ENCODE measurements around the gene DHRS13. TPM values are rescaled to one million over a fixed set of nuclear protein-coding genes. Genes with fewer than 3 reads are reported as not detected.
"Not testable (repeated sequence)": the region's sequence is repeated elsewhere in the genome, so short reads cannot be mapped to it uniquely, and the experiment has no call there.

DHRS13 gene
- total RNA-seq, 1 donor from 2014 or later = 11.8 TPM

- peaks cover 51% of the 10 kb centered on the region for H3K4me1 ChIP-seq
- no peak overlapping the region for H3K4me3 ChIP-seq
- peak overlapping the region; percentile 84 for H3K27ac ChIP-seq
- H3K9me3 ChIP-seq = no peaks in the 10 kb centered on the region
- intact Hi-C loops (cut with DNase I) = no loop called here
- no peaks in the 10 kb centered on the region for H3K27me3 ChIP-seq
- peaks cover 0 to 43% of the 10 kb centered on the region in 2 donors for H3K36me3 ChIP-seq
- no peak for DNase-seq (ENCODE audit: extremely low spot score in 2 of 2)
- TF ChIP-seq POLR2A (IDR thresholded peaks at IDR 0.05) (no peak), POLR2AphosphoS5 (IDR thresholded peaks at IDR 0.05; ENCODE audit: insufficient read depth in 1 of 2, low read depth in 1 of 2) (no peak), CTCF (IDR thresholded peaks at IDR 0.05) (no peak)
Measured at GRCh38 chr17:28906706-28907438, 4.0 kb upstream of the DHRS13 start.

GRCh38 chr17:28906276-28906675, 3.4 kb upstream of the DHRS13 start:
- H3K27me3 ChIP-seq = no peaks in the 10 kb centered on the region
- peaks cover 0 to 37% of the 10 kb centered on the region in 2 donors for H3K36me3 ChIP-seq
- intact Hi-C loops (cut with DNase I) = no loop called here
- TF ChIP-seq CTCF (IDR thresholded peaks at IDR 0.05) = no peak
- TF ChIP-seq POLR2A (IDR thresholded peaks at IDR 0.05) = no peak
- TF ChIP-seq POLR2AphosphoS5 (IDR thresholded peaks at IDR 0.05; ENCODE audit: insufficient read depth in 1 of 2, low read depth in 1 of 2) = no peak
- peaks cover 57% of the 10 kb centered on the region for H3K4me1 ChIP-seq
- DNase-seq (ENCODE audit: extremely low spot score in 2 of 2) = no peak
- no peak overlapping the region for H3K4me3 ChIP-seq
- H3K9me3 ChIP-seq = no peaks in the 10 kb centered on the region
- H3K27ac ChIP-seq = peak overlapping the region; percentile 84

GRCh38 chr17:28904800-28905199, 1.9 kb upstream of the DHRS13 start:
- Histone ChIP-seq H3K27me3 (no peaks in the 10 kb centered on the region), H3K4me1 (peaks cover 59% of the 10 kb centered on the region), H3K36me3 (peaks cover 0 to 23% of the 10 kb centered on the region in 2 donors), H3K9me3 (no peaks in the 10 kb centered on the region), H3K4me3 (no peak overlapping the region), H3K27ac (no peak overlapping the region)
- DNase-seq (ENCODE audit: extremely low spot score in 2 of 2) = no peak
- intact Hi-C loops (cut with DNase I) = no loop called here
- no peak for TF ChIP-seq CTCF (IDR thresholded peaks at IDR 0.05)
- no peak for TF ChIP-seq POLR2AphosphoS5 (IDR thresholded peaks at IDR 0.05; ENCODE audit: insufficient read depth in 1 of 2, low read depth in 1 of 2)
- no peak for TF ChIP-seq POLR2A (IDR thresholded peaks at IDR 0.05)

GRCh38 chr17:28903546-28903841, 615 bp upstream of the DHRS13 start:
- H3K9me3 ChIP-seq; DNase-seq (ENCODE audit: extremely low spot score in 2 of 2); H3K4me3 ChIP-seq; H3K27me3 ChIP-seq; intact Hi-C loops (cut with DNase I): not testable (repeated sequence)
- Histone ChIP-seq H3K36me3 (peaks cover 0 to 15% of the 10 kb centered on the region in 2 donors), H3K27ac (peak overlapping the region; percentile 89), H3K4me1 (peaks cover 49% of the 10 kb centered on the region)

GRCh38 chr17:28901866-28902818, 737 bp downstream of the DHRS13 start:
- Histone ChIP-seq H3K4me3 (peak overlapping the region; percentile 65 to 69), H3K27ac (peak overlapping the region; percentile 89), H3K9me3 (no peaks in the 10 kb centered on the region), H3K27me3 (no peaks in the 10 kb centered on the region), H3K36me3 (peaks cover 0 to 15% of the 10 kb centered on the region in 2 donors), H3K4me1 (peaks cover 44% of the 10 kb centered on the region)
- DNase-seq (ENCODE audit: extremely low spot score in 2 of 2) = no peak
- intact Hi-C loops (cut with DNase I) = no loop called here
- TF ChIP-seq POLR2AphosphoS5 (IDR thresholded peaks at IDR 0.05; ENCODE audit: insufficient read depth in 1 of 2, low read depth in 1 of 2) = peak in 1 of 2 donors; percentile 14
- TF ChIP-seq CTCF (IDR thresholded peaks at IDR 0.05) = no peak

Measured in vagina (tissue), 2 donors.